ENCODE data around the gene SALL2. TPM values are rescaled to one million over a fixed set of nuclear protein-coding genes. Genes with fewer than 3 reads are reported as not detected.

The SALL2 gene
- total RNA-seq, 1 donor from 2014 or later, result 29.7 TPM

DNA sequence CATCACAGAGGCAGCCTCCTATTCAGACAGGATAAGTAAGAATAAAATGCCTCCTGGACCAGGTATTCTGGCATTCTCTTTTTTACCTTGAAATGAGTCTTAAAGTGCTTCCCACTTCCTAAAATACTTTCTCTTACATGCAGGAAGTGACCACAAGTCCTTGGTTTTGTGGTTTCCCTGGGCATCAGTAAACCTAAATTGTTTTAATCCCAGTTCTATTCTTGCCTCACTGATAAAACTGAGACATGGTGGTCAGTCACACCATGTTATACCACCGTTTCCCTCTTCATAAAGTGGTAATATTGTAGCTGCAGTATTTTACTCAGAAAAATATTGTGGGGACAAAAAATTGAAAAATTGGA, 1.2 kb upstream of the SALL2 start:
- no peak overlapping the region for H3K4me3 ChIP-seq (ENCODE audit: low read depth, low read length)
- no peak for DNase-seq (ENCODE audit: low read depth)
- TF ChIP-seq CTCF (conservative IDR thresholded peaks at IDR 0.05; ENCODE audit: low read depth, low read length), result no peak

DNA sequence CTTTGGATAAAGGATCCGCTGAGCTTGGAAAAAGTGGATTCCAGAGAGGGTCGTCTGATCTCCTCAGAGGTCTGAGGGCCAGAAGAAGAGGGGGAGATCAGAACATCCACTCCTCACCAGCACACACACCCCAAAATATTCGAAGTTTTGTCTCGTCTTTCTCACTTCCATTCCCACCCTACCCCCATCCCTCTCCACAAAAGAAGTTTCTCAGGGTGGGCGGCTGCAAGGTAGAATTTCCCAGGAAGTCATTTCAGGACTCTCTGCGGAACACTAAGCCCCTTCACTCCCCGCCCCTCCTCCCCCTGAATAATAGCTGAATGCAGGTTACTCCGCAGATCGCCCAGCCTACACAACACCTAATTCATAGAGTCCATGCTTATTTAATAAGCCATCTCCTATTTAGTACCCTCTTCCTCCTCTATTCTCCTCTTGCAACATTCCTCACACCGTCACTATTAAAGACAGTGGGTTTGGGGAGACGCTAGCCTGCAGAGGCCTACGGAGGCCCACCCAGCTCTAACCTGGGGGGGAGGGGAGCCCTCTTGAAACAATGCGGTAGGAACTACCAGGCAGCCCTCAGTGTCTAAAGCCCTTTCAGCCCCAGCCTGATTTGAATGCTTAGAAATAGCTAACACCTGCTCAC, 649 bp upstream of the SALL2 start:
- H3K4me3 ChIP-seq (ENCODE audit: low read depth, low read length), result peak overlapping the region; percentile 66
- no peak for TF ChIP-seq CTCF (conservative IDR thresholded peaks at IDR 0.05; ENCODE audit: low read depth, low read length)

GRCh38 chr14:21525571-21525961, 580 bp downstream of the SALL2 start:
- DNase-seq (ENCODE audit: low read depth), result no peak
- TF ChIP-seq CTCF (conservative IDR thresholded peaks at IDR 0.05; ENCODE audit: low read depth, low read length), result no peak
- H3K4me3 ChIP-seq (ENCODE audit: low read depth, low read length), result peak overlapping the region; percentile 66

More for the DNA sequence above, 649 bp upstream of the SALL2 start:
- no peak for DNase-seq (ENCODE audit: low read depth)

GRCh38 chr14:21524575-21525490, 1.3 kb downstream of the SALL2 start:
- peak overlapping the region; percentile 66 for H3K4me3 ChIP-seq (ENCODE audit: low read depth, low read length)
- no peak for TF ChIP-seq CTCF (conservative IDR thresholded peaks at IDR 0.05; ENCODE audit: low read depth, low read length)
- no peak for DNase-seq (ENCODE audit: low read depth)

- TF ChIP-seq CTCF (conservative IDR thresholded peaks at IDR 0.05; ENCODE audit: low read depth, low read length), result no peak
Observed at GRCh38 chr14:21523203-21523602, 2.9 kb downstream of the SALL2 start.

GRCh38 chr14:21521501-21521900, 4.6 kb downstream of the SALL2 start:
- no peak for TF ChIP-seq CTCF (conservative IDR thresholded peaks at IDR 0.05; ENCODE audit: low read depth, low read length)
- DNase-seq (ENCODE audit: low read depth), result no peak
- H3K4me3 ChIP-seq (ENCODE audit: low read depth, low read length), result no peak overlapping the region

More at GRCh38 chr14:21523203-21523602, 2.9 kb downstream of the SALL2 start:
- no peak for DNase-seq (ENCODE audit: low read depth)
- no peak overlapping the region for H3K4me3 ChIP-seq (ENCODE audit: low read depth, low read length)

Measured in epithelial cell of proximal tubule (primary cell).